NCI-H187 treated with DMSO at 0.1 percent for 48 hours (cell line): ENCODE results near the gene ATG9A.
"Not testable (repeated sequence)": the region's sequence is repeated elsewhere in the genome, so short reads cannot be mapped to it uniquely, and the experiment has no call there.

Source experiments
- DNase-seq: peaks from one replicate; lab custom pipeline; 2025; lab: John Stamatoyannopoulos, UW

Gene ATG9A

DNA sequence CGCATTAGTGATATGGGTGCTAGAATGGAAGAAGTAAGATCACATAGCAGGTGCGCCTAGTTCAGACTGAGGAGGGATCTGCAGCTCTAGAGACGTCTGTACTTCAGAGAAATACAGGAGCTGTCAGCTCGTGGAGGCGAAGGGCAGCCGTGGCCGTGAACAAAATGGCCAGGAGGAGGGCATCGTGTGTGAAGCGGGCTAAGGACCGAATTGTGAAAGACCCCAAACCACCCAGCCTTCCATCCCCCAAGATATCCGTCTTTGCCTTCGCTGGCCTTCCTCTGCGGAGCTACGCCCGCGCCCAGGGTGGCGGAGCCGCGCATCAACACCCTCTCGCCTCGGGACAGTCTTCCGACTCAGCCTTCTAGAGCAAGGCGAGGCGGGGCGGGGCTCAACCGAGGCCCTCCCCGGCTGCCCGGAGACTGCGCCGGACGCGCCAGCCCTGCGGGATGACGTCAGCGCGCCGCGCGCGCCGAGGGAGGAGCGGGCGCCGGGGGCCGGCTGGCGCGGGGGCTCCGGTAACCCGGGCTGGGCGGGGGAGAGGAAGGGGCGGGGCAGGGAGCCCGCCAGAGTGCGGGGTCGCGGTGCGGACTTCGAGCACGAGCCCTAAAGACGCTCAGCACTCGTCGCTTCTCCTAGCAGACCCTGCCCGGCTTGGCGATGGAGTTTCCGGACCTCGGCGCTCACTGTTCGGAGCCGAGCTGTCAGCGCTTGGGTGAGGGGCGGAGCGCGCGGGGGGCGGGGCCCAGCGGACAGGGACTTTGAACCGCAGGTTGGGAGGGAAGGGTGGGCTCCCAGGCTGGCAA is 22.9 kb downstream of the ATG9A start, which contains the start of gene ZFAND2B:
ZFAND2B (plus strand) TSS at position 455 of the 806 bp plus-strand sequence; CDS start at position 661, 206 bp downstream.
- DNase-seq: peak; percentile 7

DNA sequence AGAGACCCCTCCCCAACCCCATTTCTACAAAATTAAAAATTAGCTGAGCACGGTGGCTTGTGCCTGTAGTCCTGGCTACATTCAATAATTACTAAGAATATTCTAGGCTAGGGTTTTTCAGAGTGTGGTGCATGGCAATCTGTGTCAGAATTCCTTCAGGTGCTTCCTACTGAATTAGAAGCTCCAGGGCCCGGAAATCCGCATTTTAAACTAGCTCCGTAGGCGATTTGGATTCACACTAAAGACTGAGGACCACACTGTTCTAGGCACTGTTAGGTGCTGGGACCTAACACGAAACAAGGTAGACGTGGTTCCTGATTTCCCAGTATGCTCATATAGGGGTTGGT is 23.5 kb downstream of the ATG9A start:
- DNase-seq: no peak

DNA sequence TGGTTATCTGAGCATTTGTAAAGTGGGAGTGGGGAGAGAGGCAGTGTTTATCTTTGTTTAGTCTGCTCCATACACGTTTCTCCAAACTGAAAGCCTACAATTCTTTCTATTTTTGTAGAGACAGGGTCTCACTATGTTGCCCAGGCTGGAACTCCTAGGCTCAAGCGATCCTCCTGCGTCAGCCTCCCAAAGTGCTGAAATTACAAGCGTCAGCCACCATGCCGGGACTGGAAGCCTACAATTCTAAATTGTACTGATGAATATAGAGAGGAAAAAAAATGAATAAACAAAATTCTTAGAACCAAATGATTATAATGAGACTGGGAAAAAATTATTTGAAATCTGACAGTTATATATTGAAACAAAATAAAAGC is 24.3 kb downstream of the ATG9A start:
- no peak for DNase-seq

DNA sequence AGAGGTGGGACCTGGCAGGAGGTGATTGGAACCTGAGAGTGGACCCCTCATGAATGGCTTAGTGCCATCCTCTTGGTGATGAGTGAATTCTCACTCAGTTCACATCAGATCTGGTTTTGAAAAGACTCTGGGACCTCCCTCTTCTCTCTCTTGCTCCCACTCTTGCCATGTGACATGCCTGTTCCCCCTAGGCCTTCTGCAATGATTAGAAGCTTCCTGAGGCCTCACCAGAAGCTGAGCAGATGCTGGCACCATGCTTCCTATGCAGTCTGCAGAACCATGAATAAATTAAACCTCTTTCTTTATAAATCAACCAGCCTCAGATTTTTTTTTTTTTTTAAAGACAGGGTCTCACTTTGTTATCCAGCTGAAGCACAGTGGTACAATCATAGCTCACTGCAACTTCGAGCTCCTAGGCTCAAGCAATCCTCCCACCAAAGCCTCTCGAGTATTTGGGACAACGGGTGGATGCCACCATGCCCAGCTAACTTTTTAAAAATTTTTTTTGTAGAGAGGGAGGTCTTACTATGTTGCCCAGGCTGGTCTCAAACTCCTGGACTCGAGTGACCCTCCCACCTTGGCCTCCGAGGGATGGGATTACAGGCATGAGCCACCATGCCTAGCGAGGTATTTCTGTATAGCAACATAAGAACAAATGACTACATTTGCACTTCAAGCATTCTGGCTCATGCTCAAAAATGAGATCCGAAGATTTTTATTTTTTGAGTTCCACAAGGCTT is 24.8 kb downstream of the ATG9A start:
- DNase-seq: no peak

DNA sequence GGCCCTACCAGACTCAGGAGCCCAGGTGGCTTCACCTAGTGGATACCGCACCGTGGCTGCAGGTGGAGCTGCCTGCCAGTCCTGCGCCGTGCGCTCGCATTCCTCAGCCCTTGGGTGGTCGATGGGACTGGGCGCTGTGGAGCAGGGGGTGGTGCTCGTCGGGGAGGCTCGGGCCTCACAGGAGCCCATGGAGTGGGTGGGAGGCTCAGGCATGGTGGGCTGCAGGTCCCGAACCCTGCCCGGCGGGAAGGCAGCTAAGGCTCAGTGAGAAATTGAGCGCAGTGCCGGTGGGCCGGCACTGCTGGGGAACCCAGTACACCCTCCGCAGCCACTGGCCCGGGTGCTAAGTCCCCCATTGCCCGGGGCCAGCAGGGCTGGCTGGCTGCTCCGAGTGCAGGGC is 28.1 kb downstream of the ATG9A start:
- not testable (repeated sequence) for DNase-seq

DNA sequence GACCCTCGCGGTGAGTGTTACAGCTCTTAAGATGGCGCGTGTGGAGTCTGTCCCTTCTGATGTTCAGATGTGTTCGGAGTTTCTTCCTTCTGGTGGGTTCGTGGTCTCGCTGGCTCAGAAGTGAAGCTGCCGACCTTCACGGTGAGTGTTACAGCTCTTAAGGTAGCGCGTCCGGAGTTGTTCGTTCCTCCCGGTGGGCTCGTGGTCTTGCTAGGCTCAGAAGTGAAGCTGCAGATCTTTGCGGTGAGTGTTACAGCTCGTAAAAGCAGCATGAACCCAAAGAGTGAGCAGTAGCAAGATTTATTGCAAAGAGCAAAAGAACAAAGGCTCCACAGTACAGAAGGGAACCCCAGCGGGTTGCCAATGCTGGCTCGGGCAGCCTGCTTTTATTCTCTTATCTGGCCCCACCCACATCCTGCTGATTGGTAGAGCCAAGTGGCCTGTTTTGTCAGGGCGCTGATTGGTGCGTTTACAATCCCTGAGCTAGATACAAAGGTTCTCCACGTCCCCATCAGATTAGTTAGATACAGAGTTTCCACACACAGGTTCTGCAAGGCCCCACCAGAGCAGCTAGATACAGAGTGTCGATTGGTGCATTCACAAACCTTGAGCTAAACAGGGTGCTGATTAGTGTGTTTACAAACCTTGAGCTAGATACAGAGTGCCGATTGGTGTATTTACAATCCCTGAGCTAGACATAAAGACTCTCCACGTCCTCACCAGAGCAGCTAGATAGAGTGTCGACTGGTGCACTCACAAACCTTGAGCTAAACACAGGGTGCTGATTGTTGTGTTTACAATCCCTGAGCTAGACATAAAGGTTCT is 28.7 kb downstream of the ATG9A start:
- DNase-seq: not testable (repeated sequence)

DNA sequence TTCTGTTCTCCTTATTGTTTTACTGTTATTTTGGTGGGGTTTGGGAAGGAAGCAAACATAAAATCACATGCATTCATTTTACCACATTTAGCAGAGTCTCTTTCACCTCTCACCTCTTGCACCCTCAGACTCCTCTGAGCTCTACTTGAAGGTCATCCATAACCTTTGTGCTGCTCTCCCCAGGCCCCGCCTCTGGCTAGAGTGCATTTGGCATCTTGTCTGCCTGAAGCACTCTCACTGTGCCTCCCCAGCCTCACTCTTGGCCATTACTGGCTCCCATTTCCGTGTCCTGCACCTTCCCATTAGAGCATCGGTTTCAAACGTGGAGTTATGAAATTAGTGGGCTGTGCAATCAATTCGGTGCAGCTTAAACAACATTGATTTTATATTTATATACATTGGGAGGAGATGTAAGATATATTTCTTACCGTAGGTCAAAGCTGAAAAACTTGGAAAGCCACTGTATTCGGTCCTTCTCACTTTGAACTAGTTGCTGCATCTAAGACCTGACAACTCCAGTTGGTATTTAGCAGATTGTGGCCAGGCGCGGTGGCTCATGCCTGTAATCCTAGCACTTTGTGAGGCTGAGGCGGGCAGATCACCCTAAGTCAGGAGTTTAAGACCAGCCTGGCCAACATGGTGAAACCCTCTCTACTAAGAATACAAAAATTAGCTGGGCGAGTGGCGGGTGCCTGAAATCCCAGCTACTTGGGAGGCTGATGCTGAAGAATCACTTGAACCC is 29.8 kb downstream of the ATG9A start:
- no peak for DNase-seq

DNA sequence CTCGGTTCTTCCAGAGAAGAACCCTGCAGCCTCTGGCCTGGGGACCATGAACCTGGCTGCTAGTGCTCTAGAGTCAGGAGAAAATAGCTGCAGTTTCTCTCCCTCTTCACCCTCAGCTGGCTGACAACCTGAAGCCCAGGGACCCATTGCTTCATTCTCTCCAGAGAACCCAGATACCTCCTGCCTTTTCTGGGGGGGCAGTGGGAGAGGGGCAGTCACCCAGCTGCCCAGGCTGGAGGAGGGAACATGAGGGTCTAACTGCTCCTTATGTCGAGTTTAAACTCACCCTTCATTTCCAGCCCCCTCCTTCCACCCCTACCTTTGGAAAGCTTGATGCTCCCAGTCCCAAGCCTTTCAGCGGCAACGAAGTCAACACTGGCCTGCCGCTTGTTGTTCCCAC is 30.5 kb downstream of the ATG9A start:
- no peak for DNase-seq

DNA sequence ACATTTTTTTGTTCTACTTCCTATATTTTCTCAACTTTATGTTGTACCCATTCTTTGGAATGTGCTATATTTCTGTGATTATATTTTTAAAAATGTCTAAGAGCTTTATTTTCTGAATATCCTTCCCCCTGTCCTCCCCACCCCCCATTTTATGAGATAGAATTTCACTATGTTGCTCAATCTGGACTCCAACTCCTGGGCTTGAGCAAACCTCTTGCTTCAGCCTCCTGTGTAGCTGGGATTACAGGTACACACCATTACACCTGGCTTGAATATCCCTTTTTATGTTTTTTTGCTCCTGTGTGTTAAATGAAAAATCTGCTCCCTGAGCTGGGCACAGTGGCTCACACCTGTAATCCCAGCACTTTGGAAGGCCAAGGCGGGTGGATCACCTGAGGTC is 32.0 kb downstream of the ATG9A start:
- no peak for DNase-seq

DNA sequence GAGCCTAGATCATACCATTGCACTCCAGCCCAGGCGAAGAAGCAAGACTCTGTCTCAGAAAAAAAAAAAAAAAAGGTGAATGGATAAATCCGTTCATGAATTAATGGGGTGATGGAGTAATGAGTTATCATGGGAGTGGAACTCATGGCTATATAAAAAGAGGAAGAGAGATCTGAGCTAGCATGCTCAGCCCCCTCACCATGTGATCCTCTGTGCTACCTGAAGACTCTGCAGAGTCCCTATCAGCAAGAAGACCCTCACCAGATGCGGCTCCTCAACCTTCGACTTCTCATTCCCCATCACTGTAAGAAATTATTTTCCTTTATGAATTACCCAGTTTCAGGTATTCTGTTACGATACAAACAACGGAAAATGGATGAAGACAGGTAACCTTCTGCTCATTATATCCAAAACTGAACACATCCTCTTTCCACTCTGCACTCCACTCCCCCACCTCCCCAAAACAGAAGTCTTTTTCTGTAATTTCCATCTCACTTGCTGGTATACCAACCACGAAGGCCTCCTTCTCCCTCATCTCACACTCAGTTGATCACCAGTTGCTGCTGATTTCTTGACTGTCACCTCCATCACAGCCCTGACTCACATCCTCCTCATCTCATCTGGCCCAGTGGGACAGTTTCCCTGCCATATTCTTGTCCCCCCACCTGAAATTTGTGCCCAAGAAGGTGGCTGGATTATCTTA is 42.5 kb downstream of the ATG9A start:
- DNase-seq: no peak

DNA sequence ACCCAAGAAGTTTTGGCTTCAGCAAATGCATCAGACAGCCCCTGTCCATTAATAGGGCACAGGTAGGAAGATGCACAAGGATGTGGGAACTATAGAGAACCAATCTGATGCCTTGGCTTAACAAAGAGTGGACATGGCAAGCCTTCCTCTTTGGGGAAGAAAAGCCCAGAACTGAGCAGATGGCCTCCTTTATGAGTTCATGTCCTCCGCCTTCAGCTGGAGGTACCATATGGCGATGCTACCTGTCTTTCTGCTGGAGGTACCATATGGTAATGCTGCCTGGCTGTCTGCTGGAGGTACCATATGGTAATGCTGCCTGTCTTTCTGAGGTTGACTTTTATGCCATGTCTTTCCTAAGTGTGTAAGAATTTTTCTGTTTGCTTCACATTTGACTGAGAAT is 45.3 kb downstream of the ATG9A start:
- DNase-seq: no peak

DNA sequence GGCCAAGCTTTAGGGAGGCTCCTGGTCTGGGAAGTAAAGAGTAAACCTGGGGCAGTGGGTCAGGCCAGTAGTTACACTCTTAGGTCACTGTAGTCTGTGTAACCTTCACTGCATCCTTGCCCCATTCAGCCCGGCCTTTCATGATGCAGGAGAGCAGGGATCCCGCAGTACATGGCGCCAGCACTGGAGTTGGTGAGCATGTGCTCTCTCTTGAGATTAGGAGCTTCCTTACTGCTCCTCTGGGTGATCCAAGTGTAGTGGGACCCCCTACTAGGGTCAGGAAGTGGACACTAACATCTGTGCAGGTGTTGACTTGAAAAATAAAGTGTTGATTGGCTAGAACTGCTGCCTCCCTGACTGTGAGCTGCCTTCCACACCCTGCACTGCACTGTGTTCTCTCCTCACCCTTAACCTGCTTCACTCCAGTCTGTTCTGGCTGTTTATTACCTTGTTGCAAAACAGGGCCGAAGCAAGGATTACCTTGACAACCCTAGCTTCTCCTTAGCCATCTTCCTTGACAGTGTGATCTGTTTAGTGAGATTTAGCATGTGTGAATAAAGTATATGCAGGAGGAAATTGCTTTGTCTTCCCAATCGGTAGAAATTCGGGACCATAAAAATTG is 46.2 kb downstream of the ATG9A start:
- DNase-seq: no peak

DNA sequence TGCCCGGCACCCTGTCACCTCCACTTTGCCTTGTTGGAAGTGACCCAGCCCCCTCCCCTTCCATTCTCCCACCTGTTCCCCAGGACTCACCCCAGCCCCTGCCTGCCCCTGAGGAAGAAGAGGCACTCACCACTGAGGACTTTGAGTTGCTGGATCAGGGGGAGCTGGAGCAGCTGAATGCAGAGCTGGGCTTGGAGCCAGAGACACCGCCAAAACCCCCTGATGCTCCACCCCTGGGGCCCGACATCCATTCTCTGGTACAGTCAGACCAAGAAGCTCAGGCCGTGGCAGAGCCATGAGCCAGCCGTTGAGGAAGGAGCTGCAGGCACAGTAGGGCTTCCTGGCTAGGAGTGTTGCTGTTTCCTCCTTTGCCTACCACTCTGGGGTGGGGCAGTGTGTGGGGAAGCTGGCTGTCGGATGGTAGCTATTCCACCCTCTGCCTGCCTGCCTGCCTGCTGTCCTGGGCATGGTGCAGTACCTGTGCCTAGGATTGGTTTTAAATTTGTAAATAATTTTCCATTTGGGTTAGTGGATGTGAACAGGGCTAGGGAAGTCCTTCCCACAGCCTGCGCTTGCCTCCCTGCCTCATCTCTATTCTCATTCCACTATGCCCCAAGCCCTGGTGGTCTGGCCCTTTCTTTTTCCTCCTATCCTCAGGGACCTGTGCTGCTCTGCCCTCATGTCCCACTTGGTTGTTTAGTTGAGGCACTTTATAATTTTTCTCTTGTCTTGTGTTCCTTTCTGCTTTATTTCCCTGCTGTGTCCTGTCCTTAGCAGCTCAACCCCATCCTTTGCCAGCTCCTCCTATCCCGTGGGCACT is 46.9 kb downstream of the ATG9A start:
- no peak for DNase-seq

DNA sequence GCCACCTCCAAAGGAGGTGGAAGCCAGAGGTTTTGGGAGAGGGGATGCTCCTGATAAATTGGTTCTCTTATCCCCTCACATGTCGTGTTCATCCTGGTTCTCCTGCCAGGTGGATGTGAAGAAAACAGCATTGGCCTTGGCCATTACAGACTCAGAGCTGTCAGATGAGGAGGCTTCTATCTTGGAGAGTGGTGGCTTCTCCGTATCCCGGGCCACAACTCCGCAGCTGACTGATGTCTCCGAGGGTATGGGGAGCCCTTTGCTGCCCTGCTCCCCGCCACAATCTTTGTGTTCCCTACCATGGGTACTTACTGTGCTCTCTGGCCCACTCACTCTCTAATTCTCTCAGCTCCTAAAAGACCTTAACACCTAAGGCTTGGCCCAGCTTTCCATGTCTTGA is 47.9 kb downstream of the ATG9A start:
- no peak for DNase-seq

DNA sequence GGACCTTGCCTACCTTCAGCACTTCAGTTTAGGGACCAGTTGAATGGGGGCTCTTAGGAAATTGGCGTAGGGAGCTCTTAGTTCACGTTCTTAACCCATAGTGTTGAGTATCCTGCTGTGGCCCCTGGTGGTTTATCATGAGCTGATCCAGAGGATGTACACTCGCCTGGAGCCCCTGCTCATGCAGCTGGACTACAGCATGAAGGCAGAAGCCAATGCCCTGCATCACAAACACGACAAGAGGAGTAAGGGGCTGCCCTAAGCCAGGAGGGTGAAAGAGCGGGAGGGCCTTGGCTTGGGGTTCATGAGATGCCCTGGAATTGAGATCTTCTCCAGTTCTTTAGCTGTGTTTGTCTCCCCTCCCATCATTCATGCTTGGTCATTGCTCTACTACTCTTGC is 48.5 kb downstream of the ATG9A start:
- no peak for DNase-seq

DNA sequence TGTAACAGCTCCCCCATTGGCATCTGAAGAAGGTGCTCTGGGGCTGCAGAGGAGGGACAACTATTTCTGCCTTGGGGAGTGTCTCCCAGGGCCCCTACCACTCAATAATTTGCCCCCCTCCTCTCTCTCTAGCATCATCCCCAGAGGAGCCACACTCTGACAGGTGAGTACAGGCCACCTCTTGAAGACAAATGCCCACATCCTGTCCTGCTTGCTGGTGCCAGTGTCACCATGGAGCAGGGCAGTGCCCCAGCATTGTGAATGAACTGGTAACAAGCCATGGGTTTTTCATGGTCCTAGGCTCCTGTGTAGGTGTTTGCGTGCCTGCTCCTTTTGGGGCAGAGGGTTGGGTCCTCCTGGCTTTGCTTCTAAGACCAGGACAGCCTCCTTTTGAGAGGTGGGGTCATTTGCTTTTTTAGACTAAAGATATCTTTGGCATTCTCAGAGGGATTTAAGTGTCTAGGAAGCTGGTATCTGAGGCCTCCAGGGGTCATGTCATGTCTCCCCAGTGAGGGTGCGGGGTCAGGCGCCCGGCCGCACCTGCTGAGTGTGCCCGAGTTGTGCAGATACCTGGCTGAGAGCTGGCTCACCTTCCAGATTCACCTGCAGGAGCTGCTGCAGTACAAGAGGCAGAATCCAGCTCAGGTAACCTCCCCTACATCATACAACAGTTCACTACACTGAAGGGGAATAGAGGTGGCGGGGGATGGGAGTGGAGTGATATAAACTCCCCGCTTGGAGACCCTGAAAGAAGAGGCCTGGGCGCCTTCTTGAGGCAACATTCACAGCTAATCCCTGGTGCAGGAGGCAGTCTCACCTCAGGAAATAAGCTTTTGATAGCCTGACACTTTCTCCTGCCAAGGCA is 49.6 kb downstream of the ATG9A start:
- no peak for DNase-seq

DNA sequence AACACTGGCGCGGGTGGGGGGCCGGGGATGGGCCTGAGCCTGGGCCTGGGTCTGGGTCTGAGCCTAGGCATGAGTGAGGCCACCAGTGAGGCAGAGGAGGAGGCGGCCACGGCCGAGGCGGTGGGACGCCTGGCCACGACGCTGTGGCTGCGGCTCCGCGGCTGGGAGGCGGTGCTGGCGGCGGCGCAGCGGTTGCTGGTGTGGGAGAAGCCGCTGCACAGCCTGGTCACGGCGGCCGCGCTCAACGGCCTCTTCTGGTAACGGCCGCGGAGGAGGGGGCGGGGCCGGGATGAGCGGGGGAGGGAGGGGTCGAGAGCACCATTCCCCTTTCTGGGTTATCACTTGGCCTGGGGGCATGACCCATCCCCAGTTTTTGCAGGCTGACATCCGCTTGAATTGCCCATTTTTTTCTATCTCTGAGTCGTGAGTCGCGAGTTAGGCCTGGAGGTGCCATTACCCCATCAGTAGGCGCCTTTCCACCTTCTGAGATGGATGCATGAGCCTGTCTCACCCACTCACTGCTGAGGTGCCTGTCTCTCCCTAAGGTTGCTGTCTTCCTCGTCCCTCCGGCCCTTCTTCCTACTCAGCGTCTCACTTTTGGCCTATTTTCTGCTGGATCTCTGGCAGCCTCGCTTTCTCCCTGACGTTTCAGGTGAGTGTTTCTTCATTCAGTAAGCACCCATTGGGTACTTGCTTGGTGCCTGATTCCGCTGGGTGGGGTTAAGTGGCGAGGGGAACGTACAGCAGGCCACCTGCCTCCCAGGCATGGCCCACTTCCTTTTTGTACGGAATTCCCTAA is 50.9 kb downstream of the ATG9A start:
- DNase-seq: no peak
